K562 (cell line): ENCODE measurements around the gene CHPF. TPM values are rescaled to one million over a fixed set of nuclear protein-coding genes. Genes with fewer than 3 reads are reported as not detected.

Experiments used
- ASH1L ChIP-seq: fragments of 450-650 bp; IDR thresholded peaks from 2 replicates; pipeline ENCODE4 v1.6.1; 2018; ENCODE audit warnings: borderline replicate concordance, mild to moderate bottlenecking, low read depth; ENCODE audit not compliant: partially characterized antibody
- CAMTA2 ChIP-seq: fragments of 250-450 bp; sonication (Bioruptor Pico); conservative IDR thresholded peaks from 2 replicates; pipeline ENCODE4 v1.5.1; 2022
- ERF ChIP-seq: fragments of 450-650 bp; formaldehyde crosslinking; IDR thresholded peaks from 2 replicates; pipeline ENCODE4 v1.4.0; 2020; ENCODE audit warnings: mild to moderate bottlenecking, mixed read lengths
- KLF16 ChIP-seq: IDR thresholded peaks from 2 replicates; pipeline ENCODE4 v1.6.1; 2016; ENCODE audit warnings: antibody characterized with exemption
- NFRKB ChIP-seq: fragments of 450-650 bp; IDR thresholded peaks from 2 replicates; pipeline ENCODE4 v1.6.1; 2016; ENCODE audit warnings: low read depth
- SAFB ChIP-seq: fragments of 200-400 bp; formaldehyde crosslinking; IDR thresholded peaks from 2 replicates; pipeline ENCODE4 v1.6.1; 2017; ENCODE audit warnings: low read depth, low read length, borderline replicate concordance
- TCFL5 ChIP-seq: fragments of 250-450 bp; sonication (Bioruptor Pico); conservative IDR thresholded peaks from 2 replicates; pipeline ENCODE4 v1.6.1; 2021; ENCODE audit warnings: mild to moderate bottlenecking, moderate library complexity, matching md5 sums
- WHSC1 ChIP-seq: IDR thresholded peaks from one replicate; pipeline ENCODE4 v1.6.1; 2012; ENCODE audit warnings: low read length, control low read depth, inconsistent platforms
- ZNF561 ChIP-seq: fragments of 450-650 bp; formaldehyde crosslinking; conservative IDR thresholded peaks from 2 replicates; pipeline ENCODE4 v1.4.0; 2020; ENCODE audit warnings: mild to moderate bottlenecking, moderate library complexity
- polyA plus RNA-seq, 8 experiments: library from polyadenylated mRNA; depleted of rRNA in 4 of 8; stranded (reverse) in 5 of 8; unstranded in 3 of 8; fragments of >200 nt; fragmentation: Nextera tagmentation in 2 of 8; fragmentation: Illumina TruSeq in 1 of 8; extraction: Ambion mirVana in 2 of 8; extraction: Trizol in 1 of 8; gene quantifications; 2 replicates each; pipeline versions ENCODE4 v1.2.1 to v1.2.3, GENCODE V29; 2011 to 2014; ENCODE audit warnings: inconsistent platforms in 1 of 8, missing spikeins in 1 of 8
- total RNA-seq, 7 experiments: library from RNA; depleted of rRNA in 6 of 7; stranded (reverse); fragments of >200 nt in 6 of 7; fragmentation: Illumina TruSeq in 2 of 7; extraction: Trizol in 2 of 7; gene quantifications; 2 replicates each; pipeline versions ENCODE4 v1.2.1 to v1.2.3, GENCODE V29; 2011 to 2021; ENCODE audit warnings: low replicate concordance in 1 of 7
- TF ChIP-seq, protein P1 (sequence below), 3 experiments: fragments of 200-800 bp in 1 of 3; sonication (Bioruptor generic) in 1 of 3; sonication (generic) in 1 of 3; formaldehyde crosslinking in 1 of 3; IDR thresholded peaks; 2 replicates each; pipeline versions ENCODE4 v1.6.1 to v1.8.0; 2016 to 2022; ENCODE audit warnings: mild to moderate bottlenecking in 2 of 3, missing compliant biosample characterization in 2 of 3, missing genetic modification characterization in 2 of 3, missing genetic modification reagents in 1 of 3
- TF ChIP-seq, protein P2 (sequence below): fragments of 450-650 bp; IDR thresholded peaks from 2 replicates; pipeline ENCODE4 v1.6.1; 2016; ENCODE audit warnings: mild to moderate bottlenecking
- TF ChIP-seq, protein P3 (sequence below): fragments of 250-450 bp; sonication (Bioruptor Pico); IDR thresholded peaks from 2 replicates; pipeline ENCODE4 v1.4.0; 2020; ENCODE audit warnings: mild to moderate bottlenecking
- TF ChIP-seq, protein P4 (sequence below): sonication (generic); formaldehyde crosslinking; IDR thresholded peaks from 2 replicates; pipeline ENCODE4 v1.8.1; 2023; ENCODE audit warnings: missing genetic modification reagents, mild to moderate bottlenecking, borderline replicate concordance
- TF ChIP-seq, protein P5 (sequence below): fragments of 250-450 bp; sonication (Bioruptor Pico); IDR thresholded peaks from 2 replicates; pipeline ENCODE4 v1.8.0; 2021; ENCODE audit warnings: moderate library complexity, mild to moderate bottlenecking, inconsistent platforms
- TF ChIP-seq, protein P6 (sequence below): fragments of 450-650 bp; IDR thresholded peaks from 2 replicates; pipeline ENCODE4 v1.6.1; 2016; ENCODE audit warnings: antibody characterized with exemption

Gene CHPF
- total and polyA plus RNA-seq, 9 of the 15 experiments (the other 6 are each of a cell fraction or from before 2014, with no cell fraction given) = 0.15 to 57.2 (median 7.9) TPM

DNA sequence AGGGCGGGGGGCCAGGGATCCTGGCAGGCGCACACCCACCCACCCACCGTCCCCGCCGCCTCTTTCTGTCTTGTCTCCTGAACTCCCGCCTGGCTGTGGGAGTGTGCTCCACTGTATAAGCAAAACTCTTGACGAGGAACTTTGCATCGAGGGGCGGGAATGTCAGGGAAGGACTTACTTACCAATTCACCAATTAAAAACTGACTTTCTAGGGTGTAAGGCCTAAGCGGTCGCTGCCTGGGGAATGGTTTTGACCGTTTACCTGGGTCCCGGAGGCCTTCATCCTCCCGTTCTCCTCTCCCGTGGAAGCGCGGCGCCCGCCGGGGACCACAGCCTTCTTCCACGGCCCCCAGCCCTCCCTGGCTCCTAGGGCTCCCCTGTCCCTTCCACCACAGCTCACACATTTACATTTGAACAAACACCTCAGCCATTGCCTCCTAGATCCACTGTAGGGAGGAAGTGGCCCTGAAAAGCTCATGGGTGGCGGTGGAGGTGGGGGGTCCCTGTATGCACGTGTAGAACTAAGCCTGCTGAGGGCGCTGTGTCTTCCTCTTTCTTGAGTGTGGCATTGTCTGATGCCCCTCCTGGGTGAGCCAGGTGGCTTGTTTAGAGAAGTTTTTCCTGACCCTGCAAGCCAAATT, 20.5 kb downstream of the CHPF start (continued):
- TF ChIP-seq, protein P1, sequence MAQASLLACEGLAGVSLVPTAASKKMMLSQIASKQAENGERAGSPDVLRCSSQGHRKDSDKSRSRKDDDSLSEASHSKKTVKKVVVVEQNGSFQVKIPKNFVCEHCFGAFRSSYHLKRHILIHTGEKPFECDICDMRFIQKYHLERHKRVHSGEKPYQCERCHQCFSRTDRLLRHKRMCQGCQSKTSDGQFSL (CRISPR knock-in tag; IDR thresholded peaks at IDR 0.05) = 0 out of 2 replicates have a peak, but pooled peaks have one; percentile 26
- TF ChIP-seq, protein P1 (tag; IDR thresholded peaks at IDR 0.05) = no peak
- TF ChIP-seq WHSC1 = no peak
- no peak for TF ChIP-seq ZNF561 (CRISPR knock-in tag)
- TF ChIP-seq, protein P2, sequence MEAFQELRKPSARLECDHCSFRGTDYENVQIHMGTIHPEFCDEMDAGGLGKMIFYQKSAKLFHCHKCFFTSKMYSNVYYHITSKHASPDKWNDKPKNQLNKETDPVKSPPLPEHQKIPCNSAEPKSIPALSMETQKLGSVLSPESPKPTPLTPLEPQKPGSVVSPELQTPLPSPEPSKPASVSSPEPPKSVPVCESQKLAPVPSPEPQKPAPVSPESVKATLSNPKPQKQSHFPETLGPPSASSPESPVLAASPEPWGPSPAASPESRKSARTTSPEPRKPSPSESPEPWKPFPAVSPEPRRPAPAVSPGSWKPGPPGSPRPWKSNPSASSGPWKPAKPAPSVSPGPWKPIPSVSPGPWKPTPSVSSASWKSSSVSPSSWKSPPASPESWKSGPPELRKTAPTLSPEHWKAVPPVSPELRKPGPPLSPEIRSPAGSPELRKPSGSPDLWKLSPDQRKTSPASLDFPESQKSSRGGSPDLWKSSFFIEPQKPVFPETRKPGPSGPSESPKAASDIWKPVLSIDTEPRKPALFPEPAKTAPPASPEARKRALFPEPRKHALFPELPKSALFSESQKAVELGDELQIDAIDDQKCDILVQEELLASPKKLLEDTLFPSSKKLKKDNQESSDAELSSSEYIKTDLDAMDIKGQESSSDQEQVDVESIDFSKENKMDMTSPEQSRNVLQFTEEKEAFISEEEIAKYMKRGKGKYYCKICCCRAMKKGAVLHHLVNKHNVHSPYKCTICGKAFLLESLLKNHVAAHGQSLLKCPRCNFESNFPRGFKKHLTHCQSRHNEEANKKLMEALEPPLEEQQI = no peak
- no peak for TF ChIP-seq SAFB
- TF ChIP-seq, protein P3, sequence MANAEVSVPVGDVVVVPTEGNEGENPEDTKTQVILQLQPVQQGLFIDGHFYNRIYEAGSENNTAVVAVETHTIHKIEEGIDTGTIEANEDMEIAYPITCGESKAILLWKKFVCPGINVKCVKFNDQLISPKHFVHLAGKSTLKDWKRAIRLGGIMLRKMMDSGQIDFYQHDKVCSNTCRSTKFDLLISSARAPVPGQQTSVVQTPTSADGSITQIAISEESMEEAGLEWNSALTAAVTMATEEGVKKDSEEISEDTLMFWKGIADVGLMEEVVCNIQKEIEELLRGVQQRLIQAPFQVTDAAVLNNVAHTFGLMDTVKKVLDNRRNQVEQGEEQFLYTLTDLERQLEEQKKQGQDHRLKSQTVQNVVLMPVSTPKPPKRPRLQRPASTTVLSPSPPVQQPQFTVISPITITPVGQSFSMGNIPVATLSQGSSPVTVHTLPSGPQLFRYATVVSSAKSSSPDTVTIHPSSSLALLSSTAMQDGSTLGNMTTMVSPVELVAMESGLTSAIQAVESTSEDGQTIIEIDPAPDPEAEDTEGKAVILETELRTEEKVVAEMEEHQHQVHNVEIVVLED = no peak
- no peak for TF ChIP-seq TCFL5 (CRISPR knock-in tag)
- no peak for TF ChIP-seq KLF16
- TF ChIP-seq CAMTA2 = 0 out of 2 replicates have a peak, but pooled peaks have one; percentile 44
- TF ChIP-seq, protein P4, sequence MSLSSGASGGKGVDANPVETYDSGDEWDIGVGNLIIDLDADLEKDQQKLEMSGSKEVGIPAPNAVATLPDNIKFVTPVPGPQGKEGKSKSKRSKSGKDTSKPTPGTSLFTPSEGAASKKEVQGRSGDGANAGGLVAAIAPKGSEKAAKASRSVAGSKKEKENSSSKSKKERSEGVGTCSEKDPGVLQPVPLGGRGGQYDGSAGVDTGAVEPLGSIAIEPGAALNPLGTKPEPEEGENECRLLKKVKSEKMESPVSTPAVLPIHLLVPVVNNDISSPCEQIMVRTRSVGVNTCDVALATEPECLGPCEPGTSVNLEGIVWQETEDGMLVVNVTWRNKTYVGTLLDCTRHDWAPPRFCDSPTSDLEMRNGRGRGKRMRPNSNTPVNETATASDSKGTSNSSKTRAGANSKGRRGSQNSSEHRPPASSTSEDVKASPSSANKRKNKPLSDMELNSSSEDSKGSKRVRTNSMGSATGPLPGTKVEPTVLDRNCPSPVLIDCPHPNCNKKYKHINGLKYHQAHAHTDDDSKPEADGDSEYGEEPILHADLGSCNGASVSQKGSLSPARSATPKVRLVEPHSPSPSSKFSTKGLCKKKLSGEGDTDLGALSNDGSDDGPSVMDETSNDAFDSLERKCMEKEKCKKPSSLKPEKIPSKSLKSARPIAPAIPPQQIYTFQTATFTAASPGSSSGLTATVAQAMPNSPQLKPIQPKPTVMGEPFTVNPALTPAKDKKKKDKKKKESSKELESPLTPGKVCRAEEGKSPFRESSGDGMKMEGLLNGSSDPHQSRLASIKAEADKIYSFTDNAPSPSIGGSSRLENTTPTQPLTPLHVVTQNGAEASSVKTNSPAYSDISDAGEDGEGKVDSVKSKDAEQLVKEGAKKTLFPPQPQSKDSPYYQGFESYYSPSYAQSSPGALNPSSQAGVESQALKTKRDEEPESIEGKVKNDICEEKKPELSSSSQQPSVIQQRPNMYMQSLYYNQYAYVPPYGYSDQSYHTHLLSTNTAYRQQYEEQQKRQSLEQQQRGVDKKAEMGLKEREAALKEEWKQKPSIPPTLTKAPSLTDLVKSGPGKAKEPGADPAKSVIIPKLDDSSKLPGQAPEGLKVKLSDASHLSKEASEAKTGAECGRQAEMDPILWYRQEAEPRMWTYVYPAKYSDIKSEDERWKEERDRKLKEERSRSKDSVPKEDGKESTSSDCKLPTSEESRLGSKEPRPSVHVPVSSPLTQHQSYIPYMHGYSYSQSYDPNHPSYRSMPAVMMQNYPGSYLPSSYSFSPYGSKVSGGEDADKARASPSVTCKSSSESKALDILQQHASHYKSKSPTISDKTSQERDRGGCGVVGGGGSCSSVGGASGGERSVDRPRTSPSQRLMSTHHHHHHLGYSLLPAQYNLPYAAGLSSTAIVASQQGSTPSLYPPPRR (CRISPR knock-in tag) = no peak
- TF ChIP-seq ERF (CRISPR knock-in tag) = 0 out of 2 replicates have a peak, but pooled peaks have one; percentile 22
- TF ChIP-seq, protein P5, sequence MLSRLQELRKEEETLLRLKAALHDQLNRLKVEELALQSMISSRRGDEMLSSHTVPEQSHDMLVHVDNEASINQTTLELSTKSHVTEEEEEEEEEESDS (CRISPR knock-in tag) = no peak
- 0 out of 2 replicates have a peak, but pooled peaks have one; percentile 33 for TF ChIP-seq NFRKB
- no peak for TF ChIP-seq ASH1L
- TF ChIP-seq, protein P6, sequence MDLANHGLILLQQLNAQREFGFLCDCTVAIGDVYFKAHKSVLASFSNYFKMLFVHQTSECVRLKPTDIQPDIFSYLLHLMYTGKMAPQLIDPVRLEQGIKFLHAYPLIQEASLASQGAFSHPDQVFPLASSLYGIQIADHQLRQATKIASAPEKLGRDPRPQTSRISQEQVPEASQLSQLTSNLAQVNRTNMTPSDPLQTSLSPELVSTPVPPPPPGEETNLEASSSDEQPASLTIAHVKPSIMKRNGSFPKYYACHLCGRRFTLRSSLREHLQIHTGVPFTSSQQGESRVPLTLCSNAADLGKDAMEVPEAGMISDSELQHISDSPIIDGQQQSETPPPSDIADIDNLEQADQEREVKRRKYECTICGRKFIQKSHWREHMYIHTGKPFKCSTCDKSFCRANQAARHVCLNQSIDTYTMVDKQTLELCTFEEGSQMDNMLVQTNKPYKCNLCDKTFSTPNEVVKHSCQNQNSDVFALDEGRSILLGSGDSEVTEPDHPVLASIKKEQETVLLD = no peak
